HEK293 (cell line): ENCODE results near the gene ANKRD39.

ENCODE experiments used
- CTCF ChIA-PET: fragments of 350-600 bp; formaldehyde crosslinking; extraction: SDS; loops from one replicate; lab custom pipeline; 2021; ENCODE audit warnings: antibody characterized with exemption; lab: Yijun Ruan, JAX
- POLR2A ChIA-PET: fragments of 300-600 bp; formaldehyde crosslinking; extraction: SDS; loops from one replicate; lab custom pipeline; 2020; ENCODE audit warnings: antibody characterized with exemption, inconsistent platforms; lab: Yijun Ruan, JAX
- H3K27ac ChIP-seq: fragments of 200-500 bp; sonication (Bioruptor generic); 2 replicates; pipeline ENCODE4 v1.5.1; 2014; ENCODE audit warnings: low read depth, low read length, control low read depth, inconsistent platforms; ENCODE audit errors: extremely low read depth
- H3K36me3 ChIP-seq, 2 experiments: fragments of 200-500 bp in 1 of 2; sonication (Bioruptor generic) in 1 of 2; 1 replicate in 1 of 2; 2 replicates in 1 of 2; pipeline ENCODE4 v1.5.1; 2014 to 2017; ENCODE audit warnings: inconsistent platforms in 2 of 2, low read length in 2 of 2; ENCODE audit not compliant: control insufficient read depth in 2 of 2, insufficient read depth in 1 of 2
- H3K4me1 ChIP-seq: fragments of 200-500 bp; sonication (Bioruptor generic); 2 replicates; pipeline ENCODE4 v1.5.1; 2014; ENCODE audit warnings: mild to moderate bottlenecking, low read length, inconsistent platforms; ENCODE audit not compliant: control insufficient read depth, insufficient read depth
- H3K4me3 ChIP-seq: 2 replicates; pipeline ENCODE4 v1.5.1; 2011; ENCODE audit warnings: low read depth, mild to moderate bottlenecking, control low read depth, low read length, moderate library complexity
- H3K9me3 ChIP-seq: fragments of 200-500 bp; sonication (Bioruptor generic); 2 replicates; pipeline ENCODE4 v1.5.1; 2014; ENCODE audit warnings: low read depth, low read length, inconsistent platforms; ENCODE audit not compliant: control insufficient read depth, insufficient read depth
- BCL11A ChIP-seq: fragments of 450-650 bp; formaldehyde crosslinking; IDR thresholded peaks from 2 replicates; pipeline ENCODE4 v1.5.1; 2016; ENCODE audit warnings: low read depth, missing biosample characterization, missing genetic modification characterization
- CTCF ChIP-seq: fragments of 450-650 bp; formaldehyde crosslinking; IDR thresholded peaks from 2 replicates; pipeline ENCODE4 v1.5.1; 2016; ENCODE audit warnings: missing biosample characterization, missing genetic modification characterization
- EGR2 ChIP-seq: fragments of 450-650 bp; formaldehyde crosslinking; IDR thresholded peaks from 2 replicates; pipeline ENCODE4 v1.5.1; 2016; ENCODE audit warnings: low read depth, missing biosample characterization, missing genetic modification characterization
- MYNN ChIP-seq: fragments of 450-650 bp; formaldehyde crosslinking; IDR thresholded peaks from 2 replicates; pipeline ENCODE4 v1.5.1; 2016; ENCODE audit warnings: missing biosample characterization, missing genetic modification characterization, borderline replicate concordance
- ZBTB20 ChIP-seq: fragments of 450-650 bp; formaldehyde crosslinking; IDR thresholded peaks from 2 replicates; pipeline ENCODE4 v1.5.1; 2016; ENCODE audit warnings: missing biosample characterization, missing genetic modification characterization
- ZBTB26 ChIP-seq: fragments of 450-650 bp; formaldehyde crosslinking; optimal IDR thresholded peaks from 2 replicates; pipeline ENCODE3; 2016; ENCODE audit warnings: missing biosample characterization, mild to moderate bottlenecking, missing genetic modification characterization
- ZFHX2 ChIP-seq: fragments of 450-650 bp; formaldehyde crosslinking; conservative IDR thresholded peaks from 2 replicates; pipeline ENCODE4 v1.5.1; 2016; ENCODE audit warnings: missing biosample characterization, missing genetic modification characterization
- ZFP3 ChIP-seq: fragments of 450-650 bp; formaldehyde crosslinking; IDR thresholded peaks from 2 replicates; pipeline ENCODE4 v1.5.1; 2016; ENCODE audit warnings: low read depth, missing biosample characterization, missing genetic modification characterization
- ZFP37 ChIP-seq: fragments of 450-650 bp; formaldehyde crosslinking; IDR thresholded peaks from 2 replicates; pipeline ENCODE4 v1.5.1; 2016; ENCODE audit warnings: missing biosample characterization, missing genetic modification characterization
- ZIC2 ChIP-seq: fragments of 450-650 bp; formaldehyde crosslinking; IDR thresholded peaks from 2 replicates; pipeline ENCODE4 v1.5.1; 2016; ENCODE audit warnings: missing biosample characterization, missing genetic modification characterization
- ZNF114 ChIP-seq: fragments of 450-650 bp; formaldehyde crosslinking; IDR thresholded peaks from 2 replicates; pipeline ENCODE4 v1.5.0; 2017; ENCODE audit warnings: missing biosample characterization, missing genetic modification characterization
- ZNF146 ChIP-seq: fragments of 450-650 bp; formaldehyde crosslinking; IDR thresholded peaks from 2 replicates; pipeline ENCODE4 v1.5.1; 2016; ENCODE audit warnings: missing biosample characterization, missing genetic modification characterization
- ZNF211 ChIP-seq: fragments of 450-650 bp; formaldehyde crosslinking; IDR thresholded peaks from 2 replicates; pipeline ENCODE4 v1.5.1; 2016; ENCODE audit warnings: low read depth, missing biosample characterization, missing genetic modification characterization
- ZNF23 ChIP-seq: fragments of 450-650 bp; formaldehyde crosslinking; IDR thresholded peaks from 2 replicates; pipeline ENCODE4 v1.5.1; 2016; ENCODE audit warnings: missing biosample characterization, missing genetic modification characterization, borderline replicate concordance
- ZNF248 ChIP-seq: fragments of 450-650 bp; formaldehyde crosslinking; IDR thresholded peaks from 2 replicates; pipeline ENCODE4 v1.5.1; 2017; ENCODE audit warnings: missing biosample characterization, missing genetic modification characterization
- ZNF26 ChIP-seq: fragments of 450-650 bp; formaldehyde crosslinking; IDR thresholded peaks from 2 replicates; pipeline ENCODE4 v1.5.1; 2016; ENCODE audit warnings: missing biosample characterization, missing genetic modification characterization
- ZNF624 ChIP-seq: fragments of 450-650 bp; formaldehyde crosslinking; IDR thresholded peaks from 2 replicates; pipeline ENCODE4 v1.5.1; 2017; ENCODE audit warnings: missing biosample characterization, missing genetic modification characterization
- ZNF670 ChIP-seq: fragments of 450-650 bp; formaldehyde crosslinking; IDR thresholded peaks from 2 replicates; pipeline ENCODE4 v1.5.1; 2016; ENCODE audit warnings: missing biosample characterization, missing genetic modification characterization, low read depth
- ZNF768 ChIP-seq: fragments of 450-650 bp; formaldehyde crosslinking; IDR thresholded peaks from 2 replicates; pipeline ENCODE4 v1.5.1; 2018; ENCODE audit warnings: missing biosample characterization, mild to moderate bottlenecking, missing genetic modification characterization
- ZNF792 ChIP-seq: fragments of 450-650 bp; formaldehyde crosslinking; IDR thresholded peaks from 2 replicates; pipeline ENCODE4 v1.5.1; 2016; ENCODE audit warnings: missing biosample characterization, missing genetic modification characterization
- ZNF830 ChIP-seq: fragments of 450-650 bp; IDR thresholded peaks from 2 replicates; pipeline ENCODE4 v1.5.0; 2018; ENCODE audit warnings: missing biosample characterization, missing genetic modification characterization, low read depth, mild to moderate bottlenecking, moderate library complexity
- ZNF837 ChIP-seq: fragments of 450-650 bp; formaldehyde crosslinking; IDR thresholded peaks from 2 replicates; pipeline ENCODE4 v1.5.1; 2016; ENCODE audit warnings: missing biosample characterization, missing genetic modification characterization
- ZNF843 ChIP-seq: fragments of 450-650 bp; formaldehyde crosslinking; IDR thresholded peaks from 2 replicates; pipeline ENCODE4 v1.5.1; 2016; ENCODE audit warnings: missing biosample characterization, missing genetic modification characterization
- ZSCAN30 ChIP-seq: fragments of 450-650 bp; IDR thresholded peaks from 2 replicates; pipeline ENCODE4 v1.5.1; 2018; ENCODE audit warnings: missing biosample characterization, mild to moderate bottlenecking, missing genetic modification characterization, moderate library complexity
- ZSCAN5A ChIP-seq: fragments of 450-650 bp; formaldehyde crosslinking; IDR thresholded peaks from 2 replicates; pipeline ENCODE4 v1.5.1; 2016; ENCODE audit warnings: missing biosample characterization, missing genetic modification characterization

ANKRD39 gene

DNA sequence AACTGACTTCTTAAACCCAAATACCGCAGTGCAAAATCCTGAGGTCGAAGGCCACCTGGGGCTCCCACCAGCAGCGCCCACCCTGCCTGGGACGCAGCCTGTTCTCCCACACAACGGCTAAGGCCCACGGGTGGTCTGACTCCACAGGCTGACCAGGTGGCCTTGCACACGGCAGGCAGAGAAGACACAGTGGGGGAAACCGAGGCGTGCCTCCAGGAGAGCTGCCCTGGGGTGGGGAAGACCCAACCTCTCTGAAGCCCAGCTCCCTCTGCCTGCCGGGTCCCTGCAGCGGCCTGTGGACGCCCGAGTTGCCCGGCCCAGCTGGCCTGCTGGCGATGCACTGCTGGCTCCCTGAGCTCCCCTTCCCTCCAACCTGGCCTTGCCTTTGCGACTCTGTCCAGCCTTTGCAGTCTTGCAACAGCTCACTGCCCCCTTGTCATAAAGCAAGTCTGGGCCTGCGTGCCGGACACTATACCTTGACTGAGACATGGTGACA, 21.8 kb upstream of the ANKRD39 start:
- no peaks in the 10 kb centered on the region for H3K36me3 ChIP-seq
- H3K4me1 ChIP-seq: 0 out of 2 replicates have a peak, but pooled peaks cover 3% of the 10 kb centered on the region
- ChIA-PET CTCF (interaction anchor here (1.1 kb wide), 1 partner anchor 233 kb away, joined by 3 read pairs; no protein-coding TSS in a partner anchor), POLR2A (interaction anchor here (0.7 kb wide), 1 partner anchor 470 kb away, joined by 3 read pairs; no protein-coding TSS in a partner anchor)
- H3K27ac ChIP-seq: no peak overlapping the region
- H3K4me3 ChIP-seq: no peak overlapping the region
- no peaks in the 10 kb centered on the region for H3K9me3 ChIP-seq
- TF ChIP-seq ZNF830 (tag by site-specific recombination) (no peak), ZNF146 (tag by site-specific recombination) (no peak)

- Histone ChIP-seq H3K27ac (no peak overlapping the region), H3K4me1 (0 out of 2 replicates have a peak, but pooled peaks cover 3% of the 10 kb centered on the region), H3K36me3 (no peaks in the 10 kb centered on the region), H3K4me3 (no peak overlapping the region), H3K9me3 (no peaks in the 10 kb centered on the region)
- CTCF ChIA-PET: interaction anchor here (1.1 kb wide), 1 partner anchor 233 kb away, joined by 3 read pairs; no protein-coding TSS in a partner anchor
- POLR2A ChIA-PET: no interaction called here
- TF ChIP-seq ZFP3 (tag by site-specific recombination): no peak
- TF ChIP-seq ZNF114: no peak
- TF ChIP-seq ZNF843 (tag by site-specific recombination): no peak
- no peak for TF ChIP-seq CTCF
- TF ChIP-seq ZNF211 (tag by site-specific recombination): no peak
- no peak for TF ChIP-seq BCL11A (tag by site-specific recombination)
- no peak for TF ChIP-seq ZNF624
- TF ChIP-seq ZBTB20 (tag by site-specific recombination): no peak
Observed at GRCh38 chr2:96878796-96879544, 21.2 kb upstream of the ANKRD39 start.

DNA sequence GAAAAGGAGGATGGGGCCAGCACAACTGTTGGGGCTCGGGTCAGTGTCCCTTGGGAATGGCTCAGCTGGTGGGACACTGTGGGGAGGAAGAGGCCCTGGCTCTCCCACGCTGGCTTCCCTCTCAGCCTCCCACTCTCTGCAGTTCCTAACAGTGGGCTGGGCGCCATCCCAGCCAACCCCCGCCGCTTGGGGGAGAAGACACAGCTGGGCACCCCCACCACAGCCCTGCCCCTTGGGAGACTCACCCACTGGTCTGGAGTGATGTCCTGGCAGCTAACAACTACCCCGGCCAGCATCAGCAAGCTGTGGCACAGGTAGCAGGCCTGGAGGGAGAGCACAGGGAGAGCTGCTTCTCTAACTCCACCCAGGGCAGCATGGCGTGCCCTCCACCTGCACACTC, 20.4 kb upstream of the ANKRD39 start:
- POLR2A ChIA-PET: no interaction called here
- H3K36me3 ChIP-seq: no peaks in the 10 kb centered on the region
- H3K9me3 ChIP-seq: no peaks in the 10 kb centered on the region
- H3K4me1 ChIP-seq: 0 out of 2 replicates have a peak, but pooled peaks cover 3% of the 10 kb centered on the region
- TF ChIP-seq ZNF26: no peak
- no peak for TF ChIP-seq ZBTB26 (tag by site-specific recombination)
- TF ChIP-seq ZNF23: no peak
- TF ChIP-seq ZNF837 (tag by site-specific recombination): no peak
- 0 out of 2 replicates have a peak, but pooled peaks have one; percentile 13 for TF ChIP-seq ZIC2 (tag by site-specific recombination)
- TF ChIP-seq ZSCAN30 (tag by site-specific recombination): no peak
- TF ChIP-seq MYNN (tag by site-specific recombination): no peak
- TF ChIP-seq ZSCAN5A (tag by site-specific recombination): no peak
- TF ChIP-seq ZFP37 (tag by site-specific recombination): no peak
- TF ChIP-seq ZNF792 (tag by site-specific recombination): no peak
- no peak for TF ChIP-seq ZNF768 (tag by site-specific recombination)
- no peak for TF ChIP-seq ZNF624
- TF ChIP-seq ZNF248 (tag by site-specific recombination): no peak
- TF ChIP-seq ZFHX2: peak; percentile 44
- TF ChIP-seq EGR2 (tag by site-specific recombination): peak; percentile 36; the same call in 1 of the 2 replicates
- no peak for TF ChIP-seq ZNF114
- TF ChIP-seq ZNF670 (tag by site-specific recombination): no peak
- TF ChIP-seq, all 188 proteins: peak for 3
- H3K4me3 ChIP-seq: no peak overlapping the region
- CTCF ChIA-PET: no interaction called here
- no peak overlapping the region for H3K27ac ChIP-seq
